NCI-H1930 (cell line): ENCODE data around the gene CDH4.

ENCODE experiments used
- DNase-seq, 2 experiments: peaks; one replicate each; lab custom pipeline; 2025; lab: John Stamatoyannopoulos, UW

Gene CDH4

GRCh38 chr20:61719691-61720347 is 467.8 kb downstream of the CDH4 start:
- DNase-seq: no peak

- no peak for DNase-seq
These were observed 468.3 kb downstream of the CDH4 start for GRCh38 chr20:61720348-61720696.

- DNase-seq: no peak
These were observed 470.2 kb downstream of the CDH4 start for GRCh38 chr20:61722146-61722678.

- DNase-seq: no peak
These were observed 471.6 kb downstream of the CDH4 start for GRCh38 chr20:61723529-61724257.

GRCh38 chr20:61724376-61724775 is 472.3 kb downstream of the CDH4 start:
- no peak for DNase-seq

GRCh38 chr20:61725145-61725544 is 473.1 kb downstream of the CDH4 start:
- DNase-seq: no peak

GRCh38 chr20:61725966-61726365 is 473.9 kb downstream of the CDH4 start:
- DNase-seq: no peak

GRCh38 chr20:61726979-61727378 is 474.9 kb downstream of the CDH4 start:
- DNase-seq: no peak

- no peak for DNase-seq
These were observed 475.7 kb downstream of the CDH4 start for GRCh38 chr20:61727761-61728160.

GRCh38 chr20:61728326-61728725 is 476.3 kb downstream of the CDH4 start:
- no peak for DNase-seq

- DNase-seq: no peak
These were observed 477.0 kb downstream of the CDH4 start for GRCh38 chr20:61728786-61729770.

- no peak for DNase-seq
These were observed 478.7 kb downstream of the CDH4 start for GRCh38 chr20:61730631-61731362.

- no peak for DNase-seq
These were observed 479.5 kb downstream of the CDH4 start for GRCh38 chr20:61731363-61732181.

- DNase-seq: no peak
These were observed 480.6 kb downstream of the CDH4 start for GRCh38 chr20:61732511-61733210.

GRCh38 chr20:61733216-61733615 is 481.2 kb downstream of the CDH4 start:
- DNase-seq: no peak

GRCh38 chr20:61733891-61734732 is 482.1 kb downstream of the CDH4 start:
- no peak for DNase-seq

GRCh38 chr20:61734733-61735502 is 482.9 kb downstream of the CDH4 start:
- no peak for DNase-seq

GRCh38 chr20:61735503-61735785 is 483.4 kb downstream of the CDH4 start:
- no peak for DNase-seq
